HL-60 (cell line): ENCODE results near the gene AGAP1.

ENCODE experiments used
- CTCF ChIP-seq: IDR thresholded peaks from one replicate; pipeline ENCODE4 v1.5.1; 2011; ENCODE audit warnings: low read length, control low read depth, inconsistent platforms; ENCODE audit not compliant: insufficient read depth
- GABPA ChIP-seq: IDR thresholded peaks from 2 replicates; pipeline ENCODE4 v1.6.1; 2012; ENCODE audit warnings: low read depth

GRCh38 chr2:235678712-235679111 is 184.9 kb downstream of the AGAP1 start:
- TF ChIP-seq CTCF (no peak), GABPA (no peak)
